WERI-Rb-1 (cell line): ENCODE measurements around the gene LRRTM4.

Source experiments
- DNase-seq: peaks from one replicate; pipeline ENCODE4 v3.0.0-alpha.2; 2020
- H3K27ac ChIP-seq: fragments of 250-450 bp; sonication (Bioruptor Pico); 2 replicates; pipeline ENCODE4 v1.5.1; 2020; ENCODE audit warnings: mild to moderate bottlenecking, moderate library complexity
- H3K27me3 ChIP-seq: fragments of 250-450 bp; sonication (Bioruptor Pico); 2 replicates; pipeline ENCODE4 v1.5.1; 2021; ENCODE audit warnings: mild to moderate bottlenecking, low read depth, moderate library complexity; ENCODE audit not compliant: insufficient read depth, severe bottlenecking
- H3K36me3 ChIP-seq: fragments of 250-450 bp; sonication (Bioruptor Pico); 2 replicates; pipeline ENCODE4 v1.5.1; 2020; ENCODE audit warnings: mild to moderate bottlenecking, moderate library complexity
- H3K4me3 ChIP-seq: 2 replicates; pipeline ENCODE4 v1.5.1; 2011; ENCODE audit warnings: low read depth, mild to moderate bottlenecking, control low read depth, low read length
- H3K9me3 ChIP-seq: fragments of 250-450 bp; sonication (Bioruptor Pico); 2 replicates; pipeline ENCODE4 v1.5.1; 2021; ENCODE audit warnings: mild to moderate bottlenecking, moderate library complexity; ENCODE audit not compliant: severe bottlenecking
- TF ChIP-seq, protein P1 (sequence below): IDR thresholded peaks from 2 replicates; pipeline ENCODE4 v1.5.1; 2011; ENCODE audit warnings: low read depth, mild to moderate bottlenecking, control low read depth, inconsistent platforms, low read length

The LRRTM4 gene

DNA sequence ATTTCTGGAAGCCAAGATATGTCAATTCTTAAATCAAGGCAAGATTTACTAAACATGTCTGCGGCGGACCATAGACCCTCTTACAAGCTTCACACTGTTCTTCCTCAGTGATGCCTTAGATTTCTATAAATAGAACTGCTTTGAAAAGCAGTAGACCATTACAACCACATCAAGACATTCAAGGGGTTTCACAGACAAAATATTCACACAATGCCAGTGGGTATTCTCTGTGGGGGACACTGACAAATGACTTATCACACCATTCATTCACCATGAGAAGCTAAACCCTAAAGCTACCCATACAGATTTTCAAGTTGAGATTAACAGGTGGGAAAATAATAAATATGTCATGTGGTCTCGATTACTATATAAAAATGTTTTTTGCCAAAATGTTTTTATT is 15.9 kb upstream of the LRRTM4 start:
- Histone ChIP-seq H3K27ac (no peak overlapping the region), H3K9me3 (no peaks in the 10 kb centered on the region), H3K27me3 (no peaks in the 10 kb centered on the region), H3K36me3 (no peaks in the 10 kb centered on the region), H3K4me3 (no peak overlapping the region)
- DNase-seq: no peak
- TF ChIP-seq, protein P1, sequence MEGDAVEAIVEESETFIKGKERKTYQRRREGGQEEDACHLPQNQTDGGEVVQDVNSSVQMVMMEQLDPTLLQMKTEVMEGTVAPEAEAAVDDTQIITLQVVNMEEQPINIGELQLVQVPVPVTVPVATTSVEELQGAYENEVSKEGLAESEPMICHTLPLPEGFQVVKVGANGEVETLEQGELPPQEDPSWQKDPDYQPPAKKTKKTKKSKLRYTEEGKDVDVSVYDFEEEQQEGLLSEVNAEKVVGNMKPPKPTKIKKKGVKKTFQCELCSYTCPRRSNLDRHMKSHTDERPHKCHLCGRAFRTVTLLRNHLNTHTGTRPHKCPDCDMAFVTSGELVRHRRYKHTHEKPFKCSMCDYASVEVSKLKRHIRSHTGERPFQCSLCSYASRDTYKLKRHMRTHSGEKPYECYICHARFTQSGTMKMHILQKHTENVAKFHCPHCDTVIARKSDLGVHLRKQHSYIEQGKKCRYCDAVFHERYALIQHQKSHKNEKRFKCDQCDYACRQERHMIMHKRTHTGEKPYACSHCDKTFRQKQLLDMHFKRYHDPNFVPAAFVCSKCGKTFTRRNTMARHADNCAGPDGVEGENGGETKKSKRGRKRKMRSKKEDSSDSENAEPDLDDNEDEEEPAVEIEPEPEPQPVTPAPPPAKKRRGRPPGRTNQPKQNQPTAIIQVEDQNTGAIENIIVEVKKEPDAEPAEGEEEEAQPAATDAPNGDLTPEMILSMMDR: no peak

DNA sequence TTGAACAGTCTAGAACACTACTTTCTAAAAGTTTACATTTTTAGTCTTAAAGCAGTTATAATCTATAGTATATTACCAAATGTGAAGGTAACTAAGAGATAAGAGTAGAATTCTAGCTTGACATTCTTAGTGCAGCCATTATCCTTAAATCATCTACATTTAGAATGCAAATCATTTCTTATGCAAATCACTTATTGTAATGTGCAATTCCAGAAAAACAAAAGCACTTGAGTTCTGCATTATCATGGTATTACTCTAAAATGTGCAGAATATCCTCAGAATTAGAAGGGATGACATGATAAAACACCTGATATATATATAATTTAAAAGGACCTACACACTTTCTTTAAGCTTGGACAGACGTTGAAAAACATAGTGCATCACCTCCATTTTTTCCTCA is 712 bp upstream of the LRRTM4 start:
- TF ChIP-seq, protein P1: no peak
- Histone ChIP-seq H3K36me3 (no peaks in the 10 kb centered on the region), H3K4me3 (no peak overlapping the region), H3K27ac (no peak overlapping the region), H3K27me3 (no peaks in the 10 kb centered on the region), H3K9me3 (no peaks in the 10 kb centered on the region)
- DNase-seq: no peak

DNA sequence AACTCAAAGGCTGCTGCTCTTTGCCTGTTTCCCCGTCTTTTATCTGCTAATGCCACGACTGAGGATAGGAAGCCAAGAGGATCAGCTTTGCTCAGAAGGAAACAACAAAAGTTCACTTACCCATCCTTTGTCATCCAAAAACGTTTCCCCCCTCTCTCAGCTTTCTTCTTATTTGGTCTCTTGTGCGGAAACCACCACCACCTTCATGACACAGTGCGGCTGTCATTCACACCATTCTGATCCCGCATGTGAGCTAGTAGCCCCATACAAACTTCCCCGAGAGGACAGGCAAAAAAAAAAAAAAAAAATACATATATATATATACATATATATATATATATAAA is 656 bp downstream of the LRRTM4 start:
- Histone ChIP-seq H3K36me3 (no peaks in the 10 kb centered on the region), H3K9me3 (no peaks in the 10 kb centered on the region), H3K4me3 (no peak overlapping the region), H3K27ac (no peak overlapping the region), H3K27me3 (no peaks in the 10 kb centered on the region)
- no peak for DNase-seq
- TF ChIP-seq, protein P1: no peak

DNA sequence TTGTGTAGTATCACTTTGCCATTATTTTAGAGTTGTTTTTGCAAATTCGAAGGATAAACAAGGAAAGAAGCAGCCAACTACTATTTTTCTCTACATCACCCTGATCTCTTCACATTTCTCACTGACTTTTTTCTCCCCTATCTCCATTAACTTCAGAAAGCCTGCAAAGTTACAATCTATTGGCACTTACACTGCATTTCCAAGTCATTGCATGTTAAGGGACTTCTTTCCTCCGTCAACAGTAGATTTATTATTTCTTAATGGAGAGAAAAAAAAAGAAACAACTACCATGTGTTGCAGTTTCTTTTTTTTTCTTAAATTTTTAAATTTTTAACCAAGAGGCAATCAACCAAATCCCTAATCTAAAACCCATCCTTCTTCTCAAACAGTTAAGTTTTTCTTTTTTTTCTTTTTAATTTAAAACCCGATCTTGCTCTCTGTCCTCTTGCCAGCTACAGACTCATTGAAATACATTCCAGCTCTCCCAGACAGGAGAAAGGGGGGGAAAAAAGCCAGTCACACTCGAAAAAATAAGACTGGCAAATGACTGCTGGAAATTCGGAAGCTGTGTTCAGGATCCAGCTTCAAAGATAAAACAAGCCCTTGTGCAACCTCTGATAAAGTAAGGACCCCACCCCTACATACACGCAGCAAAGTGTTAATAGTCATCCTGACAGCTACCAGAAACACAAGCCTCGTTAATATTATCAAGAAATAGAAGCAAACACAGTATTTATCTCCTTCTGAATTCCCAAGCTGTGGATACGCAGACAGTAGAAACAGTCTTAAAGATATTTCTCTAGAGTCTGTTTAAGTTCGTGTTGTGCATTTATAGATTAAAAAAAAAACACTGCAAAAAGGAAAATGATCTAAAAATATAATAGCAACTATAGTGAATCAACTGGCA is 1.3 kb downstream of the LRRTM4 start:
- no peak overlapping the region for H3K27ac ChIP-seq
- H3K4me3 ChIP-seq: no peak overlapping the region
- no peak for DNase-seq

DNA sequence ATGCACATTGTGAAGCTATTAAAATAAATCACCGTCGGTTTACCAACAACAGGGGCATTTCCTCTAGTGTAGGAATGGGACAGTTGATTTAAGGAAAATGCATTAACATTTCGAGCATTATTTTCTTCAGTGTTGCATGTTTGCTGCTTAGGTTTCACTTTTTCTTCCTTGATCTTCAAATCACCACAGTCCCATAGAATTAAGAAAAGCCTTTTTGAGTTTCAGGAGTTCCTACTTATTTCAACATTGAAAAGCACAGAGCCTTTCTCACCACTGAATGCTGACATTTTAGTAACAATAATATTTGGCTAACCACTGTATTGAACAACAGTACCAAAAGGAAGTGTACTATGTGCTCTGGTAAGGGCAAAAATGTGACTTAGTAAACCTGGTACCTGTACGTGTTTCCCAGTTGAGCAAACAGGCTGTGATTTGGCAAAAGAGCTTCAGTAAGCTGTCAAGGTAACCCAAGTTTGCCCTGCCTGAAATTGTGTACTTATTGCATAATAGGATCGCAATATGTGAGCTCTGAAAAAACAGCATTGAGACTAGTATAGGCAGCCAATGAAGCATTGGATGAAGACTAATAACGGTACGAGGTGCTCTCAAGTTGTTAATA is 2.2 kb downstream of the LRRTM4 start:
- no peaks in the 10 kb centered on the region for H3K27me3 ChIP-seq
- TF ChIP-seq, protein P1: no peak
- no peaks in the 10 kb centered on the region for H3K9me3 ChIP-seq
- no peaks in the 10 kb centered on the region for H3K36me3 ChIP-seq
- DNase-seq: no peak
- no peak overlapping the region for H3K4me3 ChIP-seq
- no peak overlapping the region for H3K27ac ChIP-seq

More for the DNA sequence above, 1.3 kb downstream of the LRRTM4 start:
- TF ChIP-seq, protein P1: no peak
- H3K27me3 ChIP-seq: no peaks in the 10 kb centered on the region
- H3K9me3 ChIP-seq: no peaks in the 10 kb centered on the region
- no peaks in the 10 kb centered on the region for H3K36me3 ChIP-seq
